Fibroblast of lung (primary cell): ENCODE measurements around the gene CASKIN2.

Experiments used
- EZH2 ChIP-seq: IDR thresholded peaks from 2 replicates; pipeline ENCODE4 v1.5.1; 2012; ENCODE audit warnings: low read length, control low read depth, mild to moderate bottlenecking; ENCODE audit errors: missing control alignments
- TF ChIP-seq, protein P1 (sequence below), 2 donors: IDR thresholded peaks in 1 of 2; conservative IDR thresholded peaks in 1 of 2; 1 replicate in 1 of 2; 2 replicates in 1 of 2; pipeline ENCODE4 v1.5.1; 2011 to 2012; ENCODE audit warnings: low read length in 2 of 2, control low read depth in 1 of 2, inconsistent platforms in 1 of 2, low read depth in 1 of 2, mild to moderate bottlenecking in 1 of 2

GRCh38 chr17:75505640-75506039 lies 9.7 kb downstream of the CASKIN2 start:
- TF ChIP-seq EZH2, result no peak
- TF ChIP-seq, protein P1, sequence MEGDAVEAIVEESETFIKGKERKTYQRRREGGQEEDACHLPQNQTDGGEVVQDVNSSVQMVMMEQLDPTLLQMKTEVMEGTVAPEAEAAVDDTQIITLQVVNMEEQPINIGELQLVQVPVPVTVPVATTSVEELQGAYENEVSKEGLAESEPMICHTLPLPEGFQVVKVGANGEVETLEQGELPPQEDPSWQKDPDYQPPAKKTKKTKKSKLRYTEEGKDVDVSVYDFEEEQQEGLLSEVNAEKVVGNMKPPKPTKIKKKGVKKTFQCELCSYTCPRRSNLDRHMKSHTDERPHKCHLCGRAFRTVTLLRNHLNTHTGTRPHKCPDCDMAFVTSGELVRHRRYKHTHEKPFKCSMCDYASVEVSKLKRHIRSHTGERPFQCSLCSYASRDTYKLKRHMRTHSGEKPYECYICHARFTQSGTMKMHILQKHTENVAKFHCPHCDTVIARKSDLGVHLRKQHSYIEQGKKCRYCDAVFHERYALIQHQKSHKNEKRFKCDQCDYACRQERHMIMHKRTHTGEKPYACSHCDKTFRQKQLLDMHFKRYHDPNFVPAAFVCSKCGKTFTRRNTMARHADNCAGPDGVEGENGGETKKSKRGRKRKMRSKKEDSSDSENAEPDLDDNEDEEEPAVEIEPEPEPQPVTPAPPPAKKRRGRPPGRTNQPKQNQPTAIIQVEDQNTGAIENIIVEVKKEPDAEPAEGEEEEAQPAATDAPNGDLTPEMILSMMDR (conservative IDR thresholded peaks at IDR 0.05 in 1 of 2, IDR thresholded peaks at IDR 0.05 in 1 of 2; ENCODE audit: low read depth in 1 of 2, low read length in 2 of 2), result no peak
